IMR-90 (cell line): Measurements from ENCODE around the gene NPAS3.

Experiments
- CHD1 ChIP-seq: IDR thresholded peaks from 2 replicates; pipeline ENCODE4 v1.6.1; 2012; ENCODE audit warnings: low read depth, low read length, improper control_type of control experiment
- MAFK ChIP-seq: IDR thresholded peaks from 2 replicates; pipeline ENCODE4 v1.6.1; 2012; ENCODE audit warnings: low read depth, low read length, improper control_type of control experiment
- MAZ ChIP-seq: IDR thresholded peaks from 2 replicates; pipeline ENCODE4 v1.6.1; 2012; ENCODE audit warnings: low read depth, mild to moderate bottlenecking, low read length, improper control_type of control experiment, moderate library complexity, borderline replicate concordance
- POLR2A ChIP-seq: IDR thresholded peaks from 2 replicates; pipeline ENCODE4 v1.6.1; 2012; ENCODE audit warnings: mild to moderate bottlenecking, low read depth, low read length
- TF ChIP-seq, protein P1 (sequence below): conservative IDR thresholded peaks from 2 replicates; pipeline ENCODE4 v1.5.1; 2012; ENCODE audit warnings: mild to moderate bottlenecking, low read depth, low read length, improper control_type of control experiment
- TF ChIP-seq, protein P2 (sequence below): fragments of 150-350 bp; IDR thresholded peaks from 2 replicates; pipeline ENCODE4 v1.6.1; 2017; ENCODE audit warnings: mild to moderate bottlenecking, antibody characterized with exemption, low read length, low read depth

DNA sequence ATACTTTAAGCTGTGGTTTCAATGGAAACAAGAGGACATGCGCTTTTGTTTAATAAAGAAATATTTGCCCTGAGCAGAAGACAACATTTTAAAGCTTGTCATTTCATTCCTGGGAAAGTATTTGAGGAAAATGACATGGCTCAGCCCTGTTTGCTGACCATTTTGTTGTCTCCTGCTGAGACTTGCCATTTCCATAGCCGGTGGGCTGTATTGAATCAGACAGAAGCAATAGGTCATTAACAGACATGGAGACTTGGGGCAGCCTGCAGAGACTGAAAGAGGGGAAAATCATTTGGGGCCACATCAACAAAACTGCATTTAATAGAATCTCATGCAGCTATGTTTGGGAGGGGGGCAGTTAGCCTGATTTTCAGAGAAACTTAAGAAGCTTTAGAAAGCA, 443.0 kb downstream of the NPAS3 start:
- TF ChIP-seq, protein P1, sequence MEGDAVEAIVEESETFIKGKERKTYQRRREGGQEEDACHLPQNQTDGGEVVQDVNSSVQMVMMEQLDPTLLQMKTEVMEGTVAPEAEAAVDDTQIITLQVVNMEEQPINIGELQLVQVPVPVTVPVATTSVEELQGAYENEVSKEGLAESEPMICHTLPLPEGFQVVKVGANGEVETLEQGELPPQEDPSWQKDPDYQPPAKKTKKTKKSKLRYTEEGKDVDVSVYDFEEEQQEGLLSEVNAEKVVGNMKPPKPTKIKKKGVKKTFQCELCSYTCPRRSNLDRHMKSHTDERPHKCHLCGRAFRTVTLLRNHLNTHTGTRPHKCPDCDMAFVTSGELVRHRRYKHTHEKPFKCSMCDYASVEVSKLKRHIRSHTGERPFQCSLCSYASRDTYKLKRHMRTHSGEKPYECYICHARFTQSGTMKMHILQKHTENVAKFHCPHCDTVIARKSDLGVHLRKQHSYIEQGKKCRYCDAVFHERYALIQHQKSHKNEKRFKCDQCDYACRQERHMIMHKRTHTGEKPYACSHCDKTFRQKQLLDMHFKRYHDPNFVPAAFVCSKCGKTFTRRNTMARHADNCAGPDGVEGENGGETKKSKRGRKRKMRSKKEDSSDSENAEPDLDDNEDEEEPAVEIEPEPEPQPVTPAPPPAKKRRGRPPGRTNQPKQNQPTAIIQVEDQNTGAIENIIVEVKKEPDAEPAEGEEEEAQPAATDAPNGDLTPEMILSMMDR = no peak
- TF ChIP-seq MAFK (no peak), POLR2A (no peak), CHD1 (no peak), MAZ (no peak)
- TF ChIP-seq, protein P2, sequence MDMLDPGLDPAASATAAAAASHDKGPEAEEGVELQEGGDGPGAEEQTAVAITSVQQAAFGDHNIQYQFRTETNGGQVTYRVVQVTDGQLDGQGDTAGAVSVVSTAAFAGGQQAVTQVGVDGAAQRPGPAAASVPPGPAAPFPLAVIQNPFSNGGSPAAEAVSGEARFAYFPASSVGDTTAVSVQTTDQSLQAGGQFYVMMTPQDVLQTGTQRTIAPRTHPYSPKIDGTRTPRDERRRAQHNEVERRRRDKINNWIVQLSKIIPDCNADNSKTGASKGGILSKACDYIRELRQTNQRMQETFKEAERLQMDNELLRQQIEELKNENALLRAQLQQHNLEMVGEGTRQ = no peak
